HEK293 (cell line): Measurements from ENCODE around the gene CSPG4.
"Not testable (repeated sequence)": the region's sequence is repeated elsewhere in the genome, so short reads cannot be mapped to it uniquely, and the experiment has no call there.

Experiments
- CTCF ChIA-PET: fragments of 350-600 bp; formaldehyde crosslinking; extraction: SDS; loops from one replicate; lab custom pipeline; 2021; ENCODE audit warnings: antibody characterized with exemption; lab: Yijun Ruan, JAX
- POLR2A ChIA-PET: fragments of 300-600 bp; formaldehyde crosslinking; extraction: SDS; loops from one replicate; lab custom pipeline; 2020; ENCODE audit warnings: antibody characterized with exemption, inconsistent platforms; lab: Yijun Ruan, JAX
- H3K27ac ChIP-seq: fragments of 200-500 bp; sonication (Bioruptor generic); 2 replicates; pipeline ENCODE4 v1.5.1; 2014; ENCODE audit warnings: low read depth, low read length, control low read depth, inconsistent platforms; ENCODE audit errors: extremely low read depth
- H3K36me3 ChIP-seq, 2 experiments: fragments of 200-500 bp in 1 of 2; sonication (Bioruptor generic) in 1 of 2; 1 replicate in 1 of 2; 2 replicates in 1 of 2; pipeline ENCODE4 v1.5.1; 2014 to 2017; ENCODE audit warnings: inconsistent platforms in 2 of 2, low read length in 2 of 2; ENCODE audit not compliant: control insufficient read depth in 2 of 2, insufficient read depth in 1 of 2
- H3K4me1 ChIP-seq: fragments of 200-500 bp; sonication (Bioruptor generic); 2 replicates; pipeline ENCODE4 v1.5.1; 2014; ENCODE audit warnings: mild to moderate bottlenecking, low read length, inconsistent platforms; ENCODE audit not compliant: control insufficient read depth, insufficient read depth
- H3K4me3 ChIP-seq: 2 replicates; pipeline ENCODE4 v1.5.1; 2011; ENCODE audit warnings: low read depth, mild to moderate bottlenecking, control low read depth, low read length, moderate library complexity
- H3K9me3 ChIP-seq: fragments of 200-500 bp; sonication (Bioruptor generic); 2 replicates; pipeline ENCODE4 v1.5.1; 2014; ENCODE audit warnings: low read depth, low read length, inconsistent platforms; ENCODE audit not compliant: control insufficient read depth, insufficient read depth
- GLIS1 ChIP-seq: fragments of 450-650 bp; formaldehyde crosslinking; IDR thresholded peaks from 2 replicates; pipeline ENCODE4 v1.5.1; 2016; ENCODE audit warnings: missing biosample characterization, missing genetic modification characterization
- GLIS2 ChIP-seq: fragments of 450-650 bp; formaldehyde crosslinking; IDR thresholded peaks from 2 replicates; pipeline ENCODE4 v1.5.1; 2016; ENCODE audit warnings: missing biosample characterization, missing genetic modification characterization
- PRDM1 ChIP-seq: fragments of 450-650 bp; formaldehyde crosslinking; IDR thresholded peaks from 2 replicates; pipeline ENCODE4; 2016; ENCODE audit warnings: missing biosample characterization, missing genetic modification characterization
- ZBTB8A ChIP-seq: fragments of 450-650 bp; formaldehyde crosslinking; IDR thresholded peaks from 2 replicates; pipeline ENCODE4 v1.5.1; 2016; ENCODE audit warnings: missing biosample characterization, missing genetic modification characterization
- ZIC2 ChIP-seq: fragments of 450-650 bp; formaldehyde crosslinking; IDR thresholded peaks from 2 replicates; pipeline ENCODE4 v1.5.1; 2016; ENCODE audit warnings: missing biosample characterization, missing genetic modification characterization
- ZNF169 ChIP-seq: fragments of 450-650 bp; formaldehyde crosslinking; IDR thresholded peaks from 2 replicates; pipeline ENCODE4 v1.5.1; 2016; ENCODE audit warnings: missing biosample characterization, missing genetic modification characterization
- ZNF341 ChIP-seq: fragments of 450-650 bp; formaldehyde crosslinking; IDR thresholded peaks from 2 replicates; pipeline ENCODE4; 2016; ENCODE audit warnings: low read depth, missing biosample characterization, missing genetic modification characterization
- ZNF600 ChIP-seq: fragments of 450-650 bp; formaldehyde crosslinking; IDR thresholded peaks from 2 replicates; pipeline ENCODE4 v1.5.1; 2016; ENCODE audit warnings: missing biosample characterization, missing genetic modification characterization
- TF ChIP-seq, protein P1 (sequence below): fragments of 450-650 bp; formaldehyde crosslinking; conservative IDR thresholded peaks from 2 replicates; pipeline ENCODE4 v1.5.1; 2016; ENCODE audit warnings: low read depth, missing biosample characterization, missing genetic modification characterization
- TF ChIP-seq, protein P2 (sequence below): fragments of 450-650 bp; formaldehyde crosslinking; IDR thresholded peaks from 2 replicates; pipeline ENCODE4 v1.5.1; 2016; ENCODE audit warnings: missing biosample characterization, missing genetic modification characterization
- TF ChIP-seq, protein P3 (sequence below): fragments of 450-650 bp; formaldehyde crosslinking; IDR thresholded peaks from 2 replicates; pipeline ENCODE4 v1.5.1; 2017; ENCODE audit warnings: missing biosample characterization, missing genetic modification characterization

The CSPG4 gene

DNA sequence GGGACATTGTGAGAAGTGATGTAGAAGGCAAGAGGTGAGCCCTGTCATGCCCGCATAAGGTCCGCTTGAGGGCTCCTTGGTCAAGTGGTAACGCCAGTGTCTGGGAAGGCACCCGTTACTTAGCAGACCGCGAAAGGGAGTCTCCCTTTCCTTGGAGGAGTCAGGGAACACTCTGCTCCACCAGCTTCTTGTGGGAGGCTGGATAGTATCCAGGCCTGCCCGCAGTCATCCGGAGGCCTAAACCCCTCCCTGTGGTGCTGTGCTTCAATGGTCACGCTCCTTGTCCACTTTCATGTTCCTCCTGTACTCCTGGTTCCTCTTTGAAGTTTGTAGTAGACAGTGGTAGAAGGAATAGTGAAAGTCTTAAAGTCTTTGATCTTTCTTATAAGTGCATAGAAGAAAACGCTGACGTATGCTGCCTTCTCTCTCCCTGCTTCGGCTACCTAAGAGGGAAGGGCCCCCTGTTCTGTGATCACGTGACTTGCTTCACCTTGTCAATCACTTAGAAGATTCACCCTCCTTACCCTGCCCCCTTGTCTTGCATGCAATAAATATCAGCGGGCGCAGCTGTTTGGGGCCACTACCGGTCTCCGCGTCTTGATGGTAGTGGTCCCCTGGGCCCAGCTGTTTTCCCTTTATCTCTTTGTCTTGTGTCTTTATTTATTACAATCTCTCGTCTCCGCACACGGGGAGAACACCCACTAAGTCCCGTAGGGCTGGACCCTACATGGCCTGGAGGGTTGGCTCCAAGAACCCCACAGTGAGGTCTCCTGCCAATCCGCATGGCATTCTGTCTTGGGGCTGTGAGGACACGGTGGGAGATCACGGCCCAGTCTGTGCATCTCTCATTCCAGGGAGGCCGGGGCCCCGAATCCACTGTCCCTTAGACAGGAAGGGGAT, 22.5 kb upstream of the CSPG4 start:
- not testable (repeated sequence) for H3K27ac ChIP-seq, H3K4me1 ChIP-seq, H3K36me3 ChIP-seq, H3K4me3 ChIP-seq, H3K9me3 ChIP-seq
- 0 out of 2 replicates have a peak, but pooled peaks have one; percentile 11 for TF ChIP-seq ZNF600 (tag by site-specific recombination)
- TF ChIP-seq ZIC2 (tag by site-specific recombination), result peak; percentile 52
- peak; percentile 49; the same call in 1 of the 2 replicates for TF ChIP-seq PRDM1 (tag by site-specific recombination)
- ChIA-PET CTCF (interaction anchor here (1.3 to 2.7 kb wide), 3 partner anchors 50 to 67 kb away, joined by 4 to 20 read pairs (median 6); no protein-coding TSS in a partner anchor), POLR2A (interaction anchor here (1.7 kb wide), 1 partner anchor 11 kb away, joined by 5 read pairs; a partner anchor contains a TSS)

DNA sequence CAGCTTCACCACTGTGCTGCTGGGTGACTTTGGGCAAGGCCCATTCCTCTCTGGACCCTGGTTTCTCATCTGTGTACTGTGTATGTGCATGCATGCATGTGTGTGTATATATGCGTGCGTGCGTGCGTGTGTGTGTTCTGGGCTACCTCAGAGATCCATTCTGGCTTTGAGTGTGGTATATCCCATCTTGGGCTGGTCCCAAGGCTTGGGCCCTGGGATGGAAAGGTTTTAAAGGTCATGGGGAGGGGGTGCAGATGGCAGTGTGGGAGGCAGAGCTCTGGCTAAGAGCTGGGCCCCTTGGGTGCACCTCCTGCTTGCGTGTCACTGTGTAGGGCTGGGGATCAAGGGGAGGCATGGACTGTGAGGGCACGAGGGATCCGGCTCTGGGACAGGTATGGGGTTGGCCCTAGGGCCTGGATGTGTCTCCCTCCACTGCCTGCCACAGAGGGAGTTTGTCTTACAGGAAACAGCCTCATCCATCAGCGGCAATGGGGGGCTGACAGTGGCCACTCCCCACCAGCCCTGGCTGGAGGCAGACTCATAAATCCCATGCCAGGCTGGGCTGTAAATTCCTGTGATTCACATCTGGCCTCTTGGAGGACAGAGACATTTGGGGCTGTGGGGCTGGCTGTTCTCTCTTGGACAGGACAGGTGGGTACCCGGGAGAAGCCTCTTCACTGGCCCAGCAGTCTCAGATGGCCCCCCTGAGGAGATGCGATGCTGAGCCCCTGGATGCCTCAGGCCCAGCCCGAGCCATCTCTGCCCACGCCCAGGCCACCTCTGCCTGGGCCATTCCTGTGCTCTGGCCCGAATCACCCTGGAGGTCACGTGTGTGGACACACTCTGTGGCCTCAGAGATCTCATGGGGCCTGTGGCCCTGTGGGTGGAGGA, 21.4 kb upstream of the CSPG4 start:
- H3K4me3 ChIP-seq, result no peak overlapping the region
- no peaks in the 10 kb centered on the region for H3K36me3 ChIP-seq
- H3K9me3 ChIP-seq, result no peaks in the 10 kb centered on the region
- TF ChIP-seq, protein P1, sequence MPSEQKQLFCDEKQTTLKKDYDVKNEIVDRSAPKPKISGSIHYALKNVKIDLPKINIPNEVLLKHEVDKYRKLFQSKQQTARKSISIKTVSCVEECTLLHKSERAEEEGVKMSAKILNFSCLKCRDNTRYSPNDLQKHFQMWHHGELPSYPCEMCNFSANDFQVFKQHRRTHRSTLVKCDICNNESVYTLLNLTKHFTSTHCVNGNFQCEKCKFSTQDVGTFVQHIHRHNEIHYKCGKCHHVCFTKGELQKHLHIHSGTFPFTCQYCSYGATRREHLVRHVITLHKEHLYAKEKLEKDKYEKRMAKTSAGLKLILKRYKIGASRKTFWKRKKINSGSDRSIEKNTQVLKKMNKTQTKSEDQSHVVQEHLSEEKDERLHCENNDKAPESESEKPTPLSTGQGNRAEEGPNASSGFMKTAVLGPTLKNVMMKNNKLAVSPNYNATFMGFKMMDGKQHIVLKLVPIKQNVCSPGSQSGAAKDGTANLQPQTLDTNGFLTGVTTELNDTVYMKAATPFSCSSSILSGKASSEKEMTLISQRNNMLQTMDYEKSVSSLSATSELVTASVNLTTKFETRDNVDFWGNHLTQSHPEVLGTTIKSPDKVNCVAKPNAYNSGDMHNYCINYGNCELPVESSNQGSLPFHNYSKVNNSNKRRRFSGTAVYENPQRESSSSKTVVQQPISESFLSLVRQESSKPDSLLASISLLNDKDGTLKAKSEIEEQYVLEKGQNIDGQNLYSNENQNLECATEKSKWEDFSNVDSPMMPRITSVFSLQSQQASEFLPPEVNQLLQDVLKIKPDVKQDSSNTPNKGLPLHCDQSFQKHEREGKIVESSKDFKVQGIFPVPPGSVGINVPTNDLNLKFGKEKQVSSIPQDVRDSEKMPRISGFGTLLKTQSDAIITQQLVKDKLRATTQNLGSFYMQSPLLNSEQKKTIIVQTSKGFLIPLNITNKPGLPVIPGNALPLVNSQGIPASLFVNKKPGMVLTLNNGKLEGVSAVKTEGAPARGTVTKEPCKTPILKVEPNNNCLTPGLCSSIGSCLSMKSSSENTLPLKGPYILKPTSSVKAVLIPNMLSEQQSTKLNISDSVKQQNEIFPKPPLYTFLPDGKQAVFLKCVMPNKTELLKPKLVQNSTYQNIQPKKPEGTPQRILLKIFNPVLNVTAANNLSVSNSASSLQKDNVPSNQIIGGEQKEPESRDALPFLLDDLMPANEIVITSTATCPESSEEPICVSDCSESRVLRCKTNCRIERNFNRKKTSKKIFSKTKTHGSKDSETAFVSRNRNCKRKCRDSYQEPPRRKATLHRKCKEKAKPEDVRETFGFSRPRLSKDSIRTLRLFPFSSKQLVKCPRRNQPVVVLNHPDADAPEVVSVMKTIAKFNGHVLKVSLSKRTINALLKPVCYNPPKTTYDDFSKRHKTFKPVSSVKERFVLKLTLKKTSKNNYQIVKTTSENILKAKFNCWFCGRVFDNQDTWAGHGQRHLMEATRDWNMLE (tag by site-specific recombination), result no peak
- peak; percentile 38 for TF ChIP-seq GLIS1
- TF ChIP-seq, protein P2, sequence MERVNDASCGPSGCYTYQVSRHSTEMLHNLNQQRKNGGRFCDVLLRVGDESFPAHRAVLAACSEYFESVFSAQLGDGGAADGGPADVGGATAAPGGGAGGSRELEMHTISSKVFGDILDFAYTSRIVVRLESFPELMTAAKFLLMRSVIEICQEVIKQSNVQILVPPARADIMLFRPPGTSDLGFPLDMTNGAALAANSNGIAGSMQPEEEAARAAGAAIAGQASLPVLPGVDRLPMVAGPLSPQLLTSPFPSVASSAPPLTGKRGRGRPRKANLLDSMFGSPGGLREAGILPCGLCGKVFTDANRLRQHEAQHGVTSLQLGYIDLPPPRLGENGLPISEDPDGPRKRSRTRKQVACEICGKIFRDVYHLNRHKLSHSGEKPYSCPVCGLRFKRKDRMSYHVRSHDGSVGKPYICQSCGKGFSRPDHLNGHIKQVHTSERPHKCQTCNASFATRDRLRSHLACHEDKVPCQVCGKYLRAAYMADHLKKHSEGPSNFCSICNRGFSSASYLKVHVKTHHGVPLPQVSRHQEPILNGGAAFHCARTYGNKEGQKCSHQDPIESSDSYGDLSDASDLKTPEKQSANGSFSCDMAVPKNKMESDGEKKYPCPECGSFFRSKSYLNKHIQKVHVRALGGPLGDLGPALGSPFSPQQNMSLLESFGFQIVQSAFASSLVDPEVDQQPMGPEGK (tag by site-specific recombination), result 0 out of 2 replicates have a peak, but pooled peaks have one; percentile 21
- TF ChIP-seq ZIC2 (tag by site-specific recombination), result peak; percentile 65
- peak; percentile 60 for TF ChIP-seq GLIS2
- 0 out of 2 replicates have a peak, but pooled peaks have one; percentile 17 for TF ChIP-seq ZBTB8A (tag by site-specific recombination)
- TF ChIP-seq, protein P3, sequence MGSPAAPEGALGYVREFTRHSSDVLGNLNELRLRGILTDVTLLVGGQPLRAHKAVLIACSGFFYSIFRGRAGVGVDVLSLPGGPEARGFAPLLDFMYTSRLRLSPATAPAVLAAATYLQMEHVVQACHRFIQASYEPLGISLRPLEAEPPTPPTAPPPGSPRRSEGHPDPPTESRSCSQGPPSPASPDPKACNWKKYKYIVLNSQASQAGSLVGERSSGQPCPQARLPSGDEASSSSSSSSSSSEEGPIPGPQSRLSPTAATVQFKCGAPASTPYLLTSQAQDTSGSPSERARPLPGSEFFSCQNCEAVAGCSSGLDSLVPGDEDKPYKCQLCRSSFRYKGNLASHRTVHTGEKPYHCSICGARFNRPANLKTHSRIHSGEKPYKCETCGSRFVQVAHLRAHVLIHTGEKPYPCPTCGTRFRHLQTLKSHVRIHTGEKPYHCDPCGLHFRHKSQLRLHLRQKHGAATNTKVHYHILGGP, result no peak
- no peak for TF ChIP-seq ZNF169 (tag by site-specific recombination)
- TF ChIP-seq ZNF341, result peak; percentile 79
- ChIA-PET CTCF (interaction anchor here (1.2 to 2.7 kb wide), 4 partner anchors 9 to 68 kb away, joined by 3 to 20 read pairs (median 12); a partner anchor contains a TSS), POLR2A (no interaction called here)
- no peak overlapping the region for H3K27ac ChIP-seq
- no peaks in the 10 kb centered on the region for H3K4me1 ChIP-seq
